GM18519 (cell line): ENCODE measurements around the gene FAF1.

Source experiments
- ATAC-seq: cut with Tn5 transposase; IDR thresholded peaks from one replicate; pipeline ENCODE4 v1.9.1; 2021; ENCODE audit warnings: mild to moderate bottlenecking, moderate library complexity; ENCODE audit not compliant: unreplicated experiment, low FRiP score

The FAF1 gene

DNA sequence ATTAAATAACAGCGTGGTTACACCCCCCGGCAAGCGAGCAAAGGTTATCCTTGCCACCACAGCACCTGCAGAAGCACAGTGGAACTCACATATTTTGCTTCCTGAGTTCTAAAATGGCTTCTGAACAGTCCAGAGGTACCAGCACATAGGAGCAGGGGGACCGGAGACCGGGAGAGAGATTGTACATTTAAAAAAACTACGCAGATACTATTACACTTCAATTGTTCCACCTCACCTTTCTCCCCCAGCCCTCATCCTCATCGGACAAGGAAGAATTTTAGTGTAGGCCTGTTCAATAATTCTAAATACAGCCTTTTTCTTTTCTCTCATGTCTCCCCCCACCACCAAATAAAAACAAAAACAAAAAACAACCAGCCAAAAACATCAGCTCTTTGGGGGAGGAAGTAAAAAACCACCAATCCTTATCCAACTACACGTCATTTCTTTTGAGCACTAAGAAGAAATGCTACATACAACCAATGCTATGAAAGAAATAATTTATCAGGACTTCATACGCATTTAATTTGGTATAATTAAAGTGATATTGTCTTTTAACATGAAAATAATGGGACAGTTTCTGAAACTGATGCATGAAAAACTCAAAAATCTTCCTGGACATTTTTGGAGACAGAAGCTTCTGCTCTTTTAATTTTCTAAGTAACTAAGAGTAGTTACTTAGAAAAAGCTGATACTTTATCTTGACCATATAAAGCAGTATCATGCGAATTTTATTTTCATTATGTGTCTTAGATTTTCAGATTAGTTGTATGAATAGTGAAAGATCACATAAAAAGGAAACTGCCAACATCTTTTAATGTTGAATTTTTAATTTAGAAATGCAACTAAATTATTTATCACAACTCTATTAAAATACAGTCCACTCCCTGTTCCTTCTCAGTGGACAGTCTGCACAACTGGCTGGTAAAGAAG lies 19.1 kb upstream of the FAF1 start:
- no peak for ATAC-seq

DNA sequence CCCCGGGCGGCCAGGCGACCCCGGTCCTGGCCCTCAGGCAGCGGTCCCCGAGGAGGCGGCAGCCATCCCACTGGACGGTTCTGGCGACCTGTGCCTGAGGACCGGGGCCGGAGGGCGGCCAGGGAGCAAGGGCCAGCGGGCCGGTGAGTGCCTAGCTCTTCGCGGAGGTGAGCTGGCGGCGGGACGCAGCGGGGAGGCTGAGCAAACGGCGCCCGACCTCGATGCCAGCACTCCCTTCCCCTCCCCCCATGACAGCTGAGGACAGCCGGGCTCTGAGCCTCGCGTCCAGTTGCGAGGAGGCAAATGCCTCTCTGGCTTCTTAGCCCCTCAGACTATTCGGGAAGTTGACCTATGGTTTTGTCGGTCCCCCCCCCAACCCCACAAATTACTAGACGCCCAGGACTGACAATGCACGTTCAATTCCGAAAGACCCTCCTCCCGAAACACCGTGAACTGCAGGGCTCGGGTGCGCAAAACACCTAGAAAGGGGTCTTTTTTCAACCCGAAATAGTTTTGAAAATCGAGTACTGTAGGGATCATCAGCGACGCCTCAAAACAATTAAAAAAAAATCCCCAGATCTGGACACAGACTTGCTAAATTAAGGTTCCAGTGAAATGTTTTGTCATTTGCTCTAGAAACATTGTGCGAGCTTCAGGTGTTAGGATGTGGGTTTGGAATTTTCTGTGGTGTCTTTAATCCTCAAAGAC lies 18.2 kb upstream of the FAF1 start:
- ATAC-seq = no peak

DNA sequence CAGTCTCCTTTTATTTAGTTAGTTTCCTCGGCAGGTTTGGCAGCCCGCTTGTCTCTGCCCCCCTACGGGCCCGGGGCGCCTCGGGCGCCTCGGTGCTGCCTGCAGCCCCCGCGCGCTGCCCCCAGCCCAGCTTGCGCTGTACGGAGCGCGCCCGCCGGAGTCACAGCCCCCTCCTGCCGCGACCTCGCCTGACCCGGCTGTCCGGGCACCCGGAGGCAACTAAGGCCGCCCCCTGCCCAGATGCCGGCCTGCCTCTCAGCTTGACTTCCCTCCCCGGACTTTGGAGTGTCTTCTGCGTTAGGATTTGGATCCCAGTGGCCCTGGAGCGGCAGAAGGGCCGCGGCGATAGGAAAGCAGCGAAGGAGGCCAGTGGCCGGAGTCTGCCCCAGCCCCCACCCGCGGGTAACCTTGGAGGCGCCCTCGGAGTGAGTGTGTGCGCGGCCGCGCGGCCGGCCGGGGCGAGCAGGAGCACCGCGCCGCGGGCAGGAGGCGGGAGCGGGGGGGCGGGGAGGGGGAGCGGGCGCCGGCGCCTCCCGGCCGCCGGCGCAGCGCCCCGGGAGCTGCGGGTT lies 17.6 kb upstream of the FAF1 start:
- ATAC-seq = no peak

DNA sequence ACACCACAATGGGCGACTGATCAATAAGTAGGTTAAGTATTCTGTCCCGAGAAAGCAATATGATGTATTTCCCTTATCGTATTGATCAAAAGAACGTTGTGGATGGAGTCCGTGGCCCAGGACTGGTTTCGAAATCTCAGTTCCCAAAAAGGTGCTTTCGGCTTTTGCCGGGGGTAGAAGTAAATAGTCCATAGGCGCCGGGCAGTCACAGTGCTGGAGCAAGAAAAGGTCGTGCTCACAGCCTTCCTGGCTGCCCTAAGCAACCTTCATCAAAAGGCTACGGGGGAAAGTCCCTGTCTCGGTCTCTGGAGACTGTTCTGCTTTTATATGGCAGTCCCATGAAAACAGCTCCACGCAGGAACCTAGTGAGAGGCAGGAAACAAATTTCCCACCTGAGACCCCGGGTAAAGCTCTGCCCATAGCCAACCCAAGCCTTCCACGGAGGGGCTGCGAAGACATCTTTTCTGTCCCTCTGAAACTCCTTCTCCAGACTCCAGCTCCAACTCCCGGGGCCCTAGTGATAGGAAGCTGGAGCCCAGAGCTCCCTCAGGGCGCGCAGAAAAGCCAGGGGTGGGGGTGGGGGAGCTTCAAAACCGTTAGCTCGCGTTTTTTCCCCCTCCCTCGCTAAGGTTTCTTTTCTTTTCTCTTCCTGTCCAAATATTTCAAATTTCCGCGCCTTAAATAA lies 17.0 kb upstream of the FAF1 start:
- no peak for ATAC-seq

DNA sequence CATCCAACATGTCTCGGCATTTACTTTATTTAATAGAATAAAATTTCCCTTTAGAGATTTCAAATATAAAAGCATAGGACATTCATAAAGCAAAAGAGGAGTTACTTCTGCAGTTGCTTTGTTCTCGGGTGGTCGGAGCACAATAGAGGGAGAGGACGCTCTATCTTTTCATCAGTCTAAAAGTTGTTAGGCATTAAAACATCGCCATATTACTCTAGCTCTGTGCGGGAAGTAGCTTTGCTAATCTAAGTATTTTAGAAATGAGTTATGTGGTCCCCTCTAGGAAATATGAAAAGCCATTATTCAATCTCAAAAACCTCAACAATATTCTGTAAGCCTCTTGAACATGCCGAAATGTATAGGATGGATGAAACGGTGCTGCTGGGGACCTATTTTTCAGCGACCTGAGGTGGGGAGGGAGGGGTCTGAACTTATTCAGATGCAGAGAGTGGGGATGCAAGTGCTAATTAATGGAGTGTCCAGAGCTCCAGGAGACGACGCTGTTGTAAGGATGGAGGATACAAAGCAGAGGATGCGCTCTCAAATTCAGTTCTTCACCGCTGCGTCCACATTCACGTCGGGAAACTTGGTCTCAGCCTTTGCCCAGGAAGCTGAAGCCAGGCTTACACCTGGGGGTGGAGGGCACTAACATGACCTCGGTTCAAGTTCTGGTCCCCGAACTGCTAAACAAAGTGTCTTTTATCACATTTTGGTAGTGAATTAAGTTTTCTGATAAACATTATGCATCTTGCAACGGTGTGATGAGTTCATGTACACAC lies 16.2 kb upstream of the FAF1 start:
- no peak for ATAC-seq

DNA sequence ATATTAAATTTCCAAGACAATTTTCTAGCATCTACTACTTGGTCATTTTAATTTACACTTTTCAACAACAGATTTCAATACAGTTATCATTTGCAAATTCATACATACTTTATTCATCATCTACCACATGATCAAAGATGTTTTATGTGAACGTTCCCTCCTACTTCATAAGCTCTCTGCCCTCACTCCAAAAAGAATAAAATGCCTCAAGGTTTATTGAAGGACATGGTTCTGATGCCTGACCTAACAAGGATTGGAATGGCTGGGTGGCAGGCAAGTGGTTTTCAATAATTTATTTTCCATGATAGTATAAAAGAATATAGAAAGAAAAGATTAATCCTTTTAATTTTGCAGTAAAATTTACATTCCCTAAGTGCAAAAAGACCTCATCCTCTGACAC lies 15.4 kb upstream of the FAF1 start:
- ATAC-seq = no peak

DNA sequence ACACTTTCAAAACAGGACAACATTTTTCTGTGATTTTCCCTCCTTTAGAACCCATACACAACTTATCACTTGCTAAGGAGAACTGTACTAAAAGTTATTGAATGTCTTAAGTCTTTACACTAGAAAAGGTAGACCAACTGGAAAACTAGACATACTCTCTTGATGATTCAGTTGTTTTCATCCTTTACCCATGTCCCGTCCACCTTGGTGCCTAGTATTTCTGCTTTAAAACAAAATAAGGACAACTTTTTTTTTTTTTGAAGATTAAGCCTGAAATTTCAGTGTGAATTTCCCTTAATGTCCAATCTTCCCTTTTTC lies 14.5 kb upstream of the FAF1 start:
- no peak for ATAC-seq

DNA sequence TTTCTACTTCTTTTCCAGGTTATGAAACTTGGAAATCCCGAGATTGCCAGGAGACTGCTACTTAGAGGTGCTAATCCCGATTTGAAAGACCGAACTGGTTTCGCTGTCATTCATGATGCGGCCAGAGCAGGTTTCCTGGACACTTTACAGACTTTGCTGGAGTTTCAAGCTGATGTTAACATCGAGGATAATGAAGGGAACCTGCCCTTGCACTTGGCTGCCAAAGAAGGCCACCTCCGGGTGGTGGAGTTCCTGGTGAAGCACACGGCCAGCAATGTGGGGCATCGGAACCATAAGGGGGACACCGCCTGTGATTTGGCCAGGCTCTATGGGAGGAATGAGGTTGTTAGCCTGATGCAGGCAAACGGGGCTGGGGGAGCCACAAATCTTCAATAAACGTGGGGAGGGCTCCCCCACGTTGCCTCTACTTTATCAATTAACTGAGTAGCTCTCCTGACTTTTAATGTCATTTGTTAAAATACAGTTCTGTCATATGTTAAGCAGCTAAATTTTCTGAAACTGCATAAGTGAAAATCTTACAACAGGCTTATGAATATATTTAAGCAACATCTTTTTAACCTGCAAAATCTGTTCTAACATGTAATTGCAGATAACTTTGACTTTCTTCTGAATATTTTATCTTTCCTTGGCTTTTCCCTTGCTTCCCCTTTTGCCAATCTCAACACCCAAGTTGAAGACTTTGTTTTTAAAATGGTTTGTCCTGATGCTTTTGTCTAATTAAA lies 14.0 kb upstream of the FAF1 start:
- no peak for ATAC-seq

DNA sequence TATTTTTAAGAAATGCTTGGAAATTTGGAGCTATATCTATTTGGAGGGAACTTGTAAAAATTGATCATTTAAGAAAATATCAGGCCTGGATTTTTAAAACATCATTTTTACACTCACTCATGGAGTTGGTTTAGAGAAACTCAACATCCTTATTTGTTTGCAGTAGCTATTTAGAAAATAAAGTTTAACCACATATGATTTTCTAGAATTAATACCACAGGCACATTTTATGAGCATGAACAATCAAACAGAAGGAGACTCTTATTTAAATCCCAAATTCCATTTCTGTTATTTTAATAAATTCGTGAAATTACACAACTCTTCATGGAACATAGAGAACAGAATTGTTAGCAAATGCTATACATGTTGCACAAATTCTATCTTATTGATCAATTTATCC lies 13.2 kb upstream of the FAF1 start:
- ATAC-seq = no peak

DNA sequence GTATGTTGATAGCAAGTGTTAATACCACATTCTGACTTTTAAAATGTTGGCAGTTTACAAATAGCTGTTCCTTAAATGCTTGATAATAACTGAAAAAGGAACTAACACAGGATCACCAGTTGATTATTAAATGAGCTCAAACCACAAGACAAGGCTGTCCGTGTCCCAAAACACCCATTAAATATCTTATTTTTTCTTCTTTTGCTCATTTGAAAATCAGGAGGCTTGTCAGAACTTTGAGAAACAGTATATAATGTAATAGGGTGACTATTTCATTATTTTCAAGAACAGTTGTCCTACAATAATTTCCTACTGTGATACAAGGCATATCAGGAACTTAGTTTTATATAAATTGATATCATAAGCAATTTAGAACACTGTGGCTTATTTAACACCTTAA lies 12.7 kb upstream of the FAF1 start:
- ATAC-seq = no peak

DNA sequence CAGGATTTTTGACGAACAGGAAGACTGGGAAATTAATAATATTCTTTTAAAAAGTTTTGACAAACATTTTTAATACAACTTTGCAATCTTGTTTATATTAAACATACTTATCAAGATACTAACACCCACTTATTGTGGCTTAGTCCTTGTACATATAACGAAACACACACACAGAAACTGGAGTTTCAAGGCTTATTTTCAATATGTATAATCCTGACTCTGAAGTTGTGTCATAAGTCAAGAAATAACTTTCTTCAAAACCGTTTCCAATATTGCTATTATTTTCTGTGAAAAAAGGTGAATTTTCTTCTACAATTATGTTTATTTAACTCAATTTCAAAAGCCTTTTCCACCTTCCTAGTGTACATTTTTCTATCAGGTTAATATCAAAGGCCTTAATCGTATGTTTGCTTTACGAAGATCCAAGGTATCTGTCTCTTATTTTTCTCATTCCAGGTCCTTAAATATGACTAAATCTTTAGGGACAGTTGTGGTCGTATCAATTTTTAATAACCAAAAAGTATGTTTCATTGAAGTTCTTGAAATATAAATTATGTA lies 11.8 kb upstream of the FAF1 start:
- ATAC-seq = no peak

DNA sequence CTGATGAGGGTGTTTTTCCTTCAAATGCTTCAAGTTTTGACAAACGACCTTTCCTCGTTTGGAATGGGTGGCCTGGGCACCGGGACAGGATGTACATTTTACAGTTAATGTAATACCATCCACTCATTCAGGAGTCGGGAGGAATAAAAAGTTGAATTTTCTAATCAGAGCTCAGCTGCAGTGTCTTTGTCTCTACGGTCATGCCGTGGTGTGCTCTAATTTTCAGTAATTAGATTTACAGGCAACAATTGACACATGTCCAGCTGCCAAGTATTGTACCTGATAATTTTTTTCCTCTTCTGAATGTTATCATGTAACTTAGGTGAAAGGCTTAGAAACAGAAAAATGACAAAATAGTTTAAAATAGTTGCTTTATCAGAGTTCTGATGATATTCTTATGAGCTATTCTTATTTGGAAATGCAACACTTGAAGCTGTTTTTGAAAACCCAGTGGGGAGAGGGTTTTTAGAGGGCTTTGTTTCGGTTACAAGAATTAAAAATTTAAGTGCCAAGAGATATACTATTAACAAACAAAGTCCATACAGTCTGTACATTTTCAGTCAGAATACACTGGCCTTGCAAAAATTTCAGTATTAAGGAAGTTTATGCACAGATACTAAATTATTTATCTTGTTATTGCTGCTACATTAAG lies 11.0 kb upstream of the FAF1 start:
- no peak for ATAC-seq

DNA sequence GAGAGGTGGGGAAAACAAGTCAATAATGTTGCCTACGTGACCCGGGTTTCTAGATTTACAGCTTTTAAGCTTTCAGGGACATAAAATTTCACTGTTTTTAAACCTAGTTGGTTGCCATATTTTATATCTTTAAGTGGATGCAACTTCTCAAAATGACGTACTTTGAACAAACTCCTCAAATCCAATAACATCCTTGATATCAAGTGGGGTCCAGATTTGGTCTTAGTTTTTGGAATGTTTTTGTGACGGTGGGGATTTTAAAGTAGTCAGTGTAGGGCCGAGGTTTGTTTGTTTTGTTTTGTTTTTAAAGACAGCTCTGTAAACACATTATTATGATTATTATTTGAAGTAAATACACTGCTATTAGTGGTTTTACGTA lies 10.4 kb upstream of the FAF1 start:
- ATAC-seq = no peak

DNA sequence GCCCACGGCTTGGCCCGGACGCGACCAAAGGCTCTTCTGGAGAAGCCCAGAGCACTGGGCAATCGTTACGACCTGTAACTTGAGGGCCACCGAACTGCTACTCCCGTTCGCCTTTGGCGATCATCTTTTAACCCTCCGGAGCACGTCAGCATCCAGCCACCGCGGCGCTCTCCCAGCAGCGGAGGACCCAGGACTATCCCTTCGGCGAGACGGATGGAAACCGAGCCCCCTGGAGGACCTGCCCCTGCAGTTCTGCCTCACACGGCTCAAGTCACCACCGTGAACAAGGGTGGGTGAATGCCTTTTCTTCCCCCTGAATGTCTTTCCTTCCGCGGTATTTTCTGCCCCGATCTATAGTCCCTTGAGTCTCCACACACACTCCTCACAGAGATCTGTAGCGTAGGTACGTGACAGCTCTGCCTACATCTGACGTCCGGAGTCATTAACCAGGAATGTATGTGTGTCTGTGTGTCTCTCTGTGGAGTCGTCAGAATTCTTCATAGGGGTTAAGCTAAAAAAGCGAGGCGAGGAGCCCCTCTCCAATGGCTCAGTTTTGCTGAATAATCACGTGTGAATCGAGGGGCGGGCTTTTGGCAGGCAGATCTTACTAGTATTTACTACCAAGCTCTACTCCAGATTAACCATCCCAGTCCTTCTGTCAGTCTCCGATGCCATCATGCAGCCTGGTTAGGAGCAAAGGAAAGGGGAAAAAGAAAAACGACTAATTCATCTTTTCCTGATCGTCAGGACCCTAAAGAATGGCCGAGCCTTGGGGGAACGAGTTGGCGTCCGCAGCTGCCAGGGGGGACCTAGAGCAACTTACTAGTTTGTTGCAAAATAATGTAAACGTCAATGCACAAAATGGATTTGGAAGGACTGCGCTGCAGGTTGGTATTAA lies 9.8 kb upstream of the FAF1 start, which contains the start of gene CDKN2C:
Gene CDKN2C (plus strand): TSS at position 635 of the 898 bp plus-strand sequence. CDS start 124 bp downstream, at position 759.
- ATAC-seq = peak; percentile 18

DNA sequence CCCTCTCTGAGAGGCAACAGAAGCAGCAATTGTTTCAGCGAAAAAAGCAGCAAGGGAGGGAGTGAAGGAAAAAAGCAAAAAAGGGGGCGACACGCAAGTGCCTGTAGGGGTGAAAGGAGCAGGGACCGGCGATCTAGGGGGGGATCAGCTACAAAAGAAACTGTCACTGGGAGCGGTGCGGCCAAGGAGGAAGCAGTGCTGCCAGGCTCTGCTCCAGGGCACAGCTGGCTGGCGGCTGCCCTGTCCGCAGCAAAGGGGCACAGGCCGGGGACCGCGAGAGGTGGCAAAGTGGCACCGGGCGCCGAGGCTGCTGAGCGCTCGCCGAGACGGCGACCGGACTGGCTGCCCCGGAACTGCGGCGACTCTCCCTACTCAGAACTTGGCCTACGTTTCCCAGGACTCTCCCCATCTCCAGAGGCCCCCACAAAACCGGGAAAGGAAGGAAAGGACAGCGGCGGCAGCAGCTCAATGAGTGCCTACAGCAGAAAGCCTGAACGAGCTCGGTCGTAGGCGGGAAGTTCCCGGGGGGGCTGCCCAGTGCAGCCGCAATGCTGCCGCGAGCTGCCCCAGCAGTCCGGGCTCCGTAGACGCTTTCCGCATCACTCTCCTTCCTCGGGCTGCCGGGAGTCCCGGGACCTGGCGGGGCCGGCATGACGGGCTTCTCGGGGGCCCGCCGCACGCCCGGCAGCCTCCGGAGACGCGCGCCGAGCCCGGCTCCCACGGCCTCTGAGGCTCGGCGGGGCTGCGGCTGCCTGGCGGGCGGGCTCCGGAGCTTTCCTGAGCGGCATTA lies 8.9 kb upstream of the FAF1 start:
- ATAC-seq = peak; percentile 15

DNA sequence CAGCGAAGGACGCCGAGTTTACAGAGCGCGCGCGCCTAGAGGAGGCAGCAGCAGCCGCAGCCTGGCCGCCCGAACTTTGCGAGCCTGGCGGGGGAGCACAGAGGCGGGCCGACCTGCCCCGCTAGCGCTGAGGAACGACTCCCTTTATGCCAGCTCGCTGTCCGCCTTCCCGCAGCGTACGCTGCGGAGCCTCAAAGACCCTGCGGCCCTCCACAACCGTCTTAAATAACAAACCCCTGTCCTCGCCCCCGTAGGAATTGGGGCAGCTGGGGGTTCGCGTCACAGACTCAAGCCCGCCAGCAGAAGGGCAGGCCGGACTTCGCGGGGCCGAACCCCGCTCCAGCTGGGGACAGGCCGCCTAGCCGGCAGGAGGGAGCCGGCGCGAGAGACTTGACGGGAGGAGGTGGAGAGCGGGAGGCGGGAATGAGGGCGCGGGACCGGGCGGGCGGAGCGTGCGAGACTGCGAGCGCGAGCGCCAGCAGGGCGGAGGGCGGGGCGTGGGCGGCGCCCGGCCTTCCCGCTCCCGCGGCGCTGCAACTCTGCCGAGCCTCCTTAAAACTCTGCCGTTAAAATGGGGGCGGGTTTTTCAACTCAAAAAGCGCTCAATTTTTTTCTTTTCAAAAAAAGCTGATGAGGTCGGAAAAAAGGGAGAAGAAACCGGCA lies 8.2 kb upstream of the FAF1 start:
- peak; percentile 34 for ATAC-seq
